Endothelial cell of umbilical vein (primary cell): ENCODE measurements around the gene JAKMIP1. TPM values are rescaled to one million over a fixed set of nuclear protein-coding genes. Genes with fewer than 3 reads are reported as not detected.

Experiments
- BruUV-seq: library from RNA; stranded (reverse); fragments of 400-500 nt; replicated peaks from 2 replicates; lab custom pipeline; 2021; lab: Mats Ljungman, UMichigan
- CTCF ChIA-PET: fragments of 300-600, 350-600 bp; sonication (Branson Sonifier 250); formaldehyde crosslinking; loops from one replicate; lab custom pipeline; 2021; ENCODE audit warnings: antibody characterized with exemption, inconsistent platforms; lab: Charles Lee
- POLR2A ChIA-PET: fragments of 300-600, 350-600 bp; sonication (Branson Sonifier 250); formaldehyde crosslinking; loops from one replicate; lab custom pipeline; 2021; ENCODE audit warnings: antibody characterized with exemption, inconsistent platforms; lab: Charles Lee
- DNase-seq: peaks from one replicate; pipeline ENCODE4 v3.0.0-alpha.2; 2011; ENCODE audit warnings: low read depth, low spot score
- FAIRE-seq: peaks from 2 replicates; lab custom pipeline; 2011; peaks lifted over from hg19 to GRCh38; lab: Jason Lieb, UNC
- H2AFZ ChIP-seq: 2 replicates; pipeline ENCODE4 v1.6.0; 2012; ENCODE audit warnings: low read depth, low read length, control low read depth, inconsistent platforms
- H3K27ac ChIP-seq: 2 replicates; pipeline ENCODE4 v1.5.1; 2011; ENCODE audit warnings: low read depth, mild to moderate bottlenecking, control low read depth, low read length, moderate library complexity; ENCODE audit not compliant: insufficient read depth
- H3K27me3 ChIP-seq, 2 experiments: 2 replicates each; pipeline versions ENCODE4 v1.6.0 to v1.6.1; 2011; ENCODE audit warnings: low read length in 2 of 2, mixed read lengths in 1 of 2; ENCODE audit not compliant: control insufficient read depth in 2 of 2, insufficient read depth in 2 of 2
- H3K36me3 ChIP-seq, 2 experiments: 2 replicates in 1 of 2; 3 replicates in 1 of 2; pipeline ENCODE4 v1.5.1; 2011; ENCODE audit warnings: low read length in 2 of 2, mild to moderate bottlenecking in 1 of 2, moderate library complexity in 1 of 2; ENCODE audit not compliant: control insufficient read depth in 2 of 2, insufficient read depth in 2 of 2; ENCODE audit errors: extremely low read depth in 1 of 2
- H3K4me1 ChIP-seq: 3 replicates; pipeline ENCODE4 v1.5.1; 2011; ENCODE audit warnings: mild to moderate bottlenecking, low read length; ENCODE audit not compliant: control insufficient read depth, insufficient read depth; ENCODE audit errors: extremely low read depth
- H3K4me2 ChIP-seq: 2 replicates; pipeline ENCODE4 v1.6.1; 2011; ENCODE audit warnings: low read length, control low read depth, mixed read lengths; ENCODE audit not compliant: insufficient read depth
- H3K4me3 ChIP-seq, 3 experiments: fragments of 200-600 bp in 1 of 3; sonication (generic), shearing (Covaris generic) in 1 of 3; replicated peaks in 1 of 3; 2 replicates each; pipeline ENCODE4 v1.5.1; 2011 to 2016; ENCODE audit warnings: control low read depth in 3 of 3, low read length in 3 of 3, mild to moderate bottlenecking in 2 of 3, inconsistent platforms in 1 of 3, low read depth in 1 of 3, moderate library complexity in 1 of 3; ENCODE audit not compliant: insufficient read depth in 1 of 3
- H3K79me2 ChIP-seq: 2 replicates; pipeline ENCODE4 v1.6.0; 2012; ENCODE audit warnings: low read length, inconsistent platforms; ENCODE audit not compliant: control insufficient read depth, insufficient read depth
- H3K9ac ChIP-seq: replicated peaks from 2 replicates; pipeline ENCODE3; 2011; ENCODE audit warnings: low read length, control low read depth; ENCODE audit not compliant: insufficient read depth; ENCODE audit errors: extremely low read depth
- H3K9me1 ChIP-seq: replicated peaks from 3 replicates; pipeline ENCODE4 v1.6.0; 2011; ENCODE audit warnings: mild to moderate bottlenecking, low read length; ENCODE audit not compliant: control insufficient read depth, insufficient read depth; ENCODE audit errors: extremely low read depth
- H3K9me3 ChIP-seq: replicated peaks from 2 replicates; pipeline ENCODE4 v1.5.1; 2012; ENCODE audit warnings: low read length, inconsistent platforms; ENCODE audit not compliant: control insufficient read depth, insufficient read depth
- H4K20me1 ChIP-seq: replicated peaks from 2 replicates; pipeline ENCODE3; 2011; ENCODE audit warnings: mild to moderate bottlenecking, low read length; ENCODE audit not compliant: control insufficient read depth, insufficient read depth; ENCODE audit errors: extremely low read depth
- EZH2 ChIP-seq: IDR thresholded peaks from 2 replicates; pipeline ENCODE4 v1.6.1; 2012; ENCODE audit warnings: borderline replicate concordance, low read depth, mild to moderate bottlenecking, moderate library complexity, low read length, inconsistent platforms; ENCODE audit not compliant: severe bottlenecking
- FOS ChIP-seq: IDR thresholded peaks from 2 replicates; pipeline ENCODE4 v1.6.1; 2011; ENCODE audit warnings: mild to moderate bottlenecking, low read length, moderate library complexity, borderline replicate concordance; ENCODE audit not compliant: insufficient read depth
- GATA2 ChIP-seq: IDR thresholded peaks from 2 replicates; pipeline ENCODE4 v1.7.0; 2011; ENCODE audit warnings: low read depth, mild to moderate bottlenecking, moderate library complexity, mixed read lengths, low read length; ENCODE audit not compliant: insufficient read length, insufficient read depth
- JUN ChIP-seq: IDR thresholded peaks from 2 replicates; pipeline ENCODE4 v1.6.1; 2011; ENCODE audit warnings: borderline replicate concordance, low read depth; ENCODE audit not compliant: insufficient read length, insufficient read depth
- MAX ChIP-seq: IDR thresholded peaks from 2 replicates; pipeline ENCODE4 v1.6.1; 2011; ENCODE audit not compliant: insufficient read depth, insufficient read length
- MYC ChIP-seq: IDR thresholded peaks from one replicate; pipeline ENCODE4 v1.6.1; 2011; ENCODE audit warnings: mild to moderate bottlenecking, low read depth, low read length
- POLR2A ChIP-seq: IDR thresholded peaks from 2 replicates; pipeline ENCODE4 v1.6.1; 2012; ENCODE audit warnings: low read depth, mild to moderate bottlenecking, control low read depth, low read length
- POLR2AphosphoS5 ChIP-seq: IDR thresholded peaks from 2 replicates; pipeline ENCODE4 v1.6.1; 2012; ENCODE audit warnings: low read depth, mild to moderate bottlenecking, control low read depth, low read length, moderate library complexity; ENCODE audit not compliant: insufficient read depth
- dilution Hi-C: fragments of 300-500 bp; cut with MboI; formaldehyde crosslinking; loops from one replicate; pipeline ENCODE4 v1.15.0; 2019; ENCODE audit warnings: low sequenced_read_pairs; ENCODE audit not compliant: extremely low pct_ligation_motif_present
- intact Hi-C: fragments of 100-400 bp; cut with micrococcal nuclease; formaldehyde crosslinking; loops from one replicate; pipeline ENCODE4 v1.10.0; 2022
- polyA plus RNA-seq, 4 experiments: library from polyadenylated mRNA; depleted of rRNA in 3 of 4; stranded (reverse) in 3 of 4; unstranded in 1 of 4; fragments of >200 nt; gene quantifications; 2 replicates each; pipeline versions ENCODE4 v1.2.1 to v1.2.3, GENCODE V29; 2011 to 2012; ENCODE audit warnings: missing spikeins in 1 of 4
- total RNA-seq: library from RNA; stranded (reverse); gene quantifications from 2 replicates; pipeline ENCODE4 v1.2.3, GENCODE V29; 2021
- TF ChIP-seq, protein P1 (sequence below), 2 donors: IDR thresholded peaks; 1 replicate in 1 of 2; 2 replicates in 1 of 2; pipeline ENCODE4 v1.5.1; 2011; ENCODE audit warnings: low read length in 2 of 2, mild to moderate bottlenecking in 2 of 2, moderate library complexity in 2 of 2, control low read depth in 1 of 2, inconsistent platforms in 1 of 2, low read depth in 1 of 2; ENCODE audit not compliant: insufficient read depth in 1 of 2; ENCODE audit errors: extremely low read depth in 1 of 2

Gene JAKMIP1
- total and polyA plus RNA-seq, 2 donors (not counting 3 experiments of a cell fraction or from before 2014, with no cell fraction given) = not detected

- Histone ChIP-seq H3K4me3 (no peak overlapping the region), H3K9ac (no peak overlapping the region), H3K27ac (no peak overlapping the region), H3K4me2 (no peak overlapping the region), H3K79me2 (no peaks in the 10 kb centered on the region), H3K27me3 (no peaks in the 10 kb centered on the region), H3K4me1 (no peaks in the 10 kb centered on the region), H3K36me3 (no peaks in the 10 kb centered on the region), H3K9me3 (no peaks in the 10 kb centered on the region), H2AFZ (no peak overlapping the region), H3K9me1 (no peaks in the 10 kb centered on the region), H4K20me1 (no peaks in the 10 kb centered on the region)
- FAIRE-seq = no peak
- POLR2A ChIA-PET = interaction anchor here (0.5 kb wide), 1 partner anchor 843 kb away, joined by 3 read pairs; no protein-coding TSS in a partner anchor
- dilution Hi-C loops = no loop called here
- no peak for DNase-seq
- no peak for TF ChIP-seq FOS
- TF ChIP-seq GATA2 = no peak
- no peak for TF ChIP-seq POLR2A
- intact Hi-C loops = no loop called here
- BruUV-seq = no TSS peak
- CTCF ChIA-PET = no interaction called here
These were observed 153.1 kb downstream of the JAKMIP1 start for GRCh38 chr4:6047130-6047673.

DNA sequence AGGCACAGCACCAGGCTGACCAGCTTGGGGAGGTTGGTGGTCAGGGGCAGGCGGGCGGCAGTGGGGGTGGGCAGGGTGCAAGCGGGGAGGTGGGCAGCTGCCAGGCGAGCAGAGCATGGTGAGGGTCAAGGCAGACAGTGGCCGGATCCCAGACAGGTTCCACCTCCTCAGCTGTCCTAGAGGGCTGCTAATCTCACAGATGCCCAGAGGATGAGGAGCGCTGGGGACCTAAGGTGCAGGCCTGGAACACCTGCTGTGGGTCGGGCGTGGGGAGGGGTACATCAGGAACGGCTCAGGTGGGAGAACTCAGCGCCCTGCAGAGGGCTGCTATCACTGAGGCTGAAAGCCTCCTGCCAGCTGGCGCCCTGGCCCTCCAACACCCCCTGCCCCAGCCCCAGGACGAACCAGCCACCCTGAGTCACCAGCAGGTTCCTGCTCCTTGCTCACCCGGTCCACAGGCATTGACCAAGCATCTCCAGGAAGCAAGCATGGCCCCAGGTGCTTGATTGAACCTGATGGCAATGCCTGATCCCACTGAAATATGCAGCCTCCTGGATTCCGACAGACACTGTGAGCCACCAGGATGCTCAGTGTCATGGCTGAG lies 153.7 kb downstream of the JAKMIP1 start:
- POLR2A ChIA-PET = interaction anchor here (0.5 kb wide), 1 partner anchor 843 kb away, joined by 3 read pairs; no protein-coding TSS in a partner anchor
- Histone ChIP-seq H3K27me3 (no peaks in the 10 kb centered on the region), H3K4me2 (no peak overlapping the region), H3K79me2 (no peaks in the 10 kb centered on the region), H3K9me3 (no peaks in the 10 kb centered on the region), H3K4me3 (no peak overlapping the region), H2AFZ (no peak overlapping the region), H3K27ac (no peak overlapping the region), H3K4me1 (no peaks in the 10 kb centered on the region), H3K9me1 (no peaks in the 10 kb centered on the region), H3K36me3 (no peaks in the 10 kb centered on the region), H3K9ac (no peak overlapping the region), H4K20me1 (no peaks in the 10 kb centered on the region)
- DNase-seq = no peak
- dilution Hi-C loops = no loop called here
- BruUV-seq = no TSS peak
- intact Hi-C loops = no loop called here
- CTCF ChIA-PET = no interaction called here
- TF ChIP-seq POLR2A (no peak), JUN (no peak), POLR2AphosphoS5 (no peak), MYC (no peak), EZH2 (no peak), GATA2 (no peak), MAX (no peak), FOS (no peak)
- TF ChIP-seq, protein P1, sequence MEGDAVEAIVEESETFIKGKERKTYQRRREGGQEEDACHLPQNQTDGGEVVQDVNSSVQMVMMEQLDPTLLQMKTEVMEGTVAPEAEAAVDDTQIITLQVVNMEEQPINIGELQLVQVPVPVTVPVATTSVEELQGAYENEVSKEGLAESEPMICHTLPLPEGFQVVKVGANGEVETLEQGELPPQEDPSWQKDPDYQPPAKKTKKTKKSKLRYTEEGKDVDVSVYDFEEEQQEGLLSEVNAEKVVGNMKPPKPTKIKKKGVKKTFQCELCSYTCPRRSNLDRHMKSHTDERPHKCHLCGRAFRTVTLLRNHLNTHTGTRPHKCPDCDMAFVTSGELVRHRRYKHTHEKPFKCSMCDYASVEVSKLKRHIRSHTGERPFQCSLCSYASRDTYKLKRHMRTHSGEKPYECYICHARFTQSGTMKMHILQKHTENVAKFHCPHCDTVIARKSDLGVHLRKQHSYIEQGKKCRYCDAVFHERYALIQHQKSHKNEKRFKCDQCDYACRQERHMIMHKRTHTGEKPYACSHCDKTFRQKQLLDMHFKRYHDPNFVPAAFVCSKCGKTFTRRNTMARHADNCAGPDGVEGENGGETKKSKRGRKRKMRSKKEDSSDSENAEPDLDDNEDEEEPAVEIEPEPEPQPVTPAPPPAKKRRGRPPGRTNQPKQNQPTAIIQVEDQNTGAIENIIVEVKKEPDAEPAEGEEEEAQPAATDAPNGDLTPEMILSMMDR (IDR thresholded peaks at IDR 0.05; ENCODE audit: extremely low read depth in 1 of 2, insufficient read depth in 1 of 2, low read depth in 1 of 2, low read length in 2 of 2) = no peak
- FAIRE-seq = no peak
